C1 segment of cervical spinal cord (tissue), 14 donors: Measurements from ENCODE around the gene CABLES2.
"Not testable (repeated sequence)": the region's sequence is repeated elsewhere in the genome, so short reads cannot be mapped to it uniquely, and the experiment has no call there.

Experiments
- DNase-seq, 14 donors: peaks; one replicate each; lab custom pipeline; 2025; lab: John Stamatoyannopoulos, UW

Gene CABLES2

DNA sequence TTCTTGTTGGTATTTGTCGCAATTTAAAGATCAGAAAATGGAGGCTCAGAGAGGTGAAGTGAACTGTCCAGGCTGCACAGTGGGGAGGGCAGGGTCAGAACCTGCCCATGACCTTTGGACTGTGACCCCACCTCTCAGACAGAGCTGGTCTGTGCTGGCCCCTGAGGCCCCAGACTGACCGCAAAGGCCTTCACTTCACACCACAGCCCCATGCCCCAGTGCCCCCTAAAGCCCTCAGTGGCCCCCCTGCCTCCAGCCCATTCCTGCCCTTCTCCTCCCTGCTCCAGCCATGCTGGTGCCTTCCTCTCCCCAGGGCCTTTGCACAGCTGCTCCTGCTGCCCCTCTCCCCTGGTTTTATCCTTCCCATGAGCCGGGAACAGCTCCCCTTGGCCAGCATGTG, 29.6 kb upstream of the CABLES2 start:
- DNase-seq = no peak

DNA sequence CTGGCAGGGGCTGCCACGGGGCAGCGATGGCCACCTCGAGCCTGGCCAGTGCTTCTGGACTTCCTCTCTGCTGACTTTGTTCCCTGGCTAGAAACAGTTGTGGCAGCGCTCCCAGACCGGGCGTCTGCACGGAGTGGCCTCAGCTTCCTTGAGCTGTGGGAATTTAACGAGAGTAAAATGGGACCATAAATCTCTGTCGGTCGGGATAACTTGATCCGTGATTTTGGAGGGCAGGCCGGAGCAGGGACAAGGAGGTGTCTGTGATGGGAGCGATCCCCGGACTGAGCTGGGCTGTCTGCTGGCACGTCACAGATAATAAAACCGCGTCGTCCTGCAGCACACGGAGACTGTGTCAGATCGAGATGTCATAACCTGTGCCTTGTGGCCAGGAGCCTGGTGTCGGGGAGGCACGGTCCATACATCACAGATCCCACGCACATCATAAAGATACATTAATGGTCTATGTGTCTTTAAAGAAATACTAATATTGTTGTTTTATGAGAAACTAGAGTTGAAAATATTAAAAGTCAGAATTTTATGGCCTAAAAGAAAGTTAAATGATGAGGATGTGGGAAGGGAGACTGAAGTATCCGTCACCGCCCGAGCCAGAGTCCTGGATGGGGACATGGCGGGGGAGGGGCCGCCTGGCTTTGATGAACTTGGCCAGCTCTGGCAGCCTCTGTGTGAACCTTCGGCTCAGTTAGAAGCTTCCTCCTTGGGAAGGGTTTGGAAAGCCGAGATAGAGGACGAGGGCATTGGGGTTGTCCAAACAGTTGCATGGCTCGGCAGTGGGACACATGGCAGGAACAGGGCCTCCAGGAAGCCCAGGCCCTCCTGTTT, 26.8 kb upstream of the CABLES2 start:
- peak in 5 of 14 donors; percentile 12 to 45 (median 24) for DNase-seq

DNA sequence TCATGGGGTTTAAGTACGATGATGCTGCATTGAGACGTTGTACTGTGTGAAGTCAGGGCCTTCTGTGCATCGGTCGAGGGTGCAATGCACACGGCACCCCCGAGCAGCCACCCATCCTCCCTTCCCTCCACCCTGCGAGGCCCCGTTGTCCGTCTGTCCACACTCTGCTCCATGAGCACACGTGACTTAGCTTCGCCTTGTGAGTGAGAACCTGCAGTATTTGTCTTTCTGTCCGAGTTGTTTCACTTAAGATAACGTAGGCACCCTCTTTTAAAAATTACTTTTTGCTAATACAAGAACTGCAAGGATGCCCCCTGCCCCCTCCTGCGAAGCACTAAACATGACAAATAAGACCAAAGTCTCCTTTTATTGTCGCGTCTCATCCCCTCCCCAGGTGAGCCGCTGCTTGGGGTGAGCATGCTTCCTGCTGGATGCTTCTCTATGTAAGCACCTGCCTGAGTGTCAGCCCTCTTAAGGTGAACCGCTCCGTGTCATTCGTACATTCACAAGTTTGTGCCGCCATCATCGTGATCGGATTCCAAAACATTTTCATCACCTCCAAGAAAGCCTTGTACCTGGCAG, 23.9 kb upstream of the CABLES2 start:
- DNase-seq = no peak

DNA sequence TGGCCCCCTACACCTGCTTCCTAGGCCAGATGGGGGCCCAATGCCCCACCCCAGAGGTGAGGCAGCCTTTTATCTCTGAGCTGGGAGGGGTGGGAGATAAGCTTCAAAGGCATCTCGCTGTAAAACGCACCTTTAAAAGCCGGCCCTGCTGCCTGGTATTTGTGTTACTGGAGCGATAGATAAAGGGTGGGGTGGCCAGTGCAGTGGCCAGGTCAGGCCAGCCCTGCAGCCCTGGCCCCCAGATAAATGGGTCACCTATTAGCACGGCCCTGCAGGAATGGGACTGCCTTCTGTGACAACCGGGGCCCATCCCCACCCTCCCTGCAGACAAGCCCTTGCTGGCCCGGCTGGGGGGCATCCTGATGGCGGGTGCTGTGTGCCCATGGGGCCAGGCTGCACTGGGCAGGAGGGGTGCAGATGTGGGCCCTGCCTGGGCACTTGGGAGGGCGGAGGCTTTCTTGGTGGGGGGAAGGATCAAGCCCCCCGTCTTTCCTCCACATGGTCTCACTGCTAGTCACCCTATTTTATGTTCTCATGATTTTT, 23.3 kb upstream of the CABLES2 start:
- no peak for DNase-seq

DNA sequence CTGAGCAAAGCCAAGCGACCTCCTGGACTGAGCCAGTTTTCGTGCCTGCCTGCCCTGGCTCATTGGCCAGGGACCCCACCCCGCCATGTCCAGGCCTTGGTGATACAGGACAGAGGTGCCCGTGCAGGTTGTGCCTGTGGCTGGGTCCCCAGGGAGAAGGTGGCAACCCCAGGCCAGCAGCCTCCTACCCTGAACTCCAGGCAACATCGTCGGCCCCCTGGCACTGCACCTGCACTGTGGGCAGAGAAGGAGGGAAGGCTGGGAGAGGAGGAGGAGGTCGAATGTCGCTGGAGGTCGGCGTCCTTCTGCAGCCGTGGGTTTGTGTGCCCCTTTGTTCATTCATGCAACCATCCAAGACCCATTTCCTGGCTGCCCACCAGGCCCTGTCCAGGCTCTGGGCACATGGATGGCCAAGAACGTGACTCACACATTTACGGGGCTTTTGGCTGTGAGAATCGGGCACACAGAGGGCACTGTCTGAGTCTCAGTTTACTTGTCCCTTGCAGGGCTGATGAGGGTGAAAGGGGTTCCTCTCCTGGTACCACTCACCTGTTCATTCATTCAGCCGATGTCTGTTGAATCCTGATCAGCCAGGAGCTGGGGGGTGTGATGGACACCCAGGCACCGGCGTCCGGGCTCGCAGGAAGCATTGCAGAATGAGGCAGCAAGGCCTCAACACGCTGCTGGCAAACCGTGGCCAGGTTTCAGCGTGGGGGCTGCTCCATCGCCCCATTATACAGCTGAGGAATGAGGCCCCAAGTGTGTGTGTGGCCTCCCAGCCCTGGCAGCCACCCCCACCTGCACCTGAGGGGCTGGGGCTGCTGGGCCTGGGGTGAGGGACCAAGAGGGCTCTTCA, 22.6 kb upstream of the CABLES2 start:
- no peak for DNase-seq

DNA sequence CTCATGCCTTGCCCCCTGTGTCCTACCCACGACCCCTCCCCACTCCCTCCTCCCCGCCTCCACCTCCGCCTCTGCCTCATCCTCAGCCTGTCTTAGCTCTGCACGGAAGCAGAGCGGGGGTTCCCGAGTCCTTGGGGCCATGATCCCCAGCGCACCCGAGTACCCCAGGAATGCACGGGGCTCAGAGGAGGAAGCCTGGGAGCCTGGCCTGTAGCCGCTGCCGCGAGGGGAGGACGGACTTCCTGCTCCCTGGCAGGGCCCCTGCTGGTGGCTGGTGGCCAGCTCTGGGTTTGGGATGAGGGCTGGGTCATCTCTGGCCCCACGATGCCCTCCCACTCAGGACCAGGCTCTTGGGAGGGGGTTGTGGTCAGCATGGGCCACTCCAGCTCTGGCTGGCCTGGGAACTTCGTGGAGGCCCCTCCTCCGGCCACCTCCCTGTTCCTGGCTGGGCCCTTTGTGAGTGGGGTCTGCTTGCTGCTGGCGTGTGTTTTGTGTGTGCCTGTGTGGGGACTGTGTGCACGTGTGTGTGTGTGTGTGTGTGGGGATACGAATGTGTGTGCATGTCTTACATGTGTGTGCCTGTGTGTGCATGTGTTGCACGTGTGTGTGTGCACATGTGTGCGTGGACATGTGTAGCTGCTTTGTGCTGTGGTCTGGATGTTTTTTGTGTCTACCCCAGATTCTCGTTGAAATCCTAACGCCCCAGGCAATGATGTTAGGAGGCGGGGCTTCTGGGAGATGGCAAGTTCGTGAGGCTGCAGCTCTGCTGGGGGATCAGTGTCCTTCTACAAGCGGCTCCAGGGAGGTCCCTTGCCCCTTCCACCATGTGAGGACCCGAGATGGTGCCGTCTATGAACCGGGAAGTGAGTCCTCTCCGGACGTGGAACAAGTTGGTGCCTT, 21.6 kb upstream of the CABLES2 start:
- DNase-seq = no peak

DNA sequence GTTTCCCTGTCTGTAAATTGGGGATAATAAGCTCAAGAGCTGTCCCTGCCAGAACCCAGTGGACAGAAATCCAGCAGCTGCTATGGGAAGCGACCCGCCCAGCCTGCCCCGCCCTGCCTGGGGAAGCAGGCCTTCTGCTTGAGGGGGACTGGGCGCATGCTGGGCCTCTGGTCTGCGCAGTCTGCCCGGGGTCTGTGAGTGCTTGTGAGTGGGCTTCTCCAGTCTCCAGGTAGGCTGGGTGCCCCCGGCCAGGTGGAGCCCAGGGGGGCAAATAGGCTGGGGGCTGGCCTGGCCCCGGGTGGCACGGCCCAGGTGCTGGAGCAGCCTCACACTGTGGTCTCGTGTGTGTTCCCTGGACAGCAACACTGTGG, 20.9 kb upstream of the CABLES2 start:
- no peak for DNase-seq

DNA sequence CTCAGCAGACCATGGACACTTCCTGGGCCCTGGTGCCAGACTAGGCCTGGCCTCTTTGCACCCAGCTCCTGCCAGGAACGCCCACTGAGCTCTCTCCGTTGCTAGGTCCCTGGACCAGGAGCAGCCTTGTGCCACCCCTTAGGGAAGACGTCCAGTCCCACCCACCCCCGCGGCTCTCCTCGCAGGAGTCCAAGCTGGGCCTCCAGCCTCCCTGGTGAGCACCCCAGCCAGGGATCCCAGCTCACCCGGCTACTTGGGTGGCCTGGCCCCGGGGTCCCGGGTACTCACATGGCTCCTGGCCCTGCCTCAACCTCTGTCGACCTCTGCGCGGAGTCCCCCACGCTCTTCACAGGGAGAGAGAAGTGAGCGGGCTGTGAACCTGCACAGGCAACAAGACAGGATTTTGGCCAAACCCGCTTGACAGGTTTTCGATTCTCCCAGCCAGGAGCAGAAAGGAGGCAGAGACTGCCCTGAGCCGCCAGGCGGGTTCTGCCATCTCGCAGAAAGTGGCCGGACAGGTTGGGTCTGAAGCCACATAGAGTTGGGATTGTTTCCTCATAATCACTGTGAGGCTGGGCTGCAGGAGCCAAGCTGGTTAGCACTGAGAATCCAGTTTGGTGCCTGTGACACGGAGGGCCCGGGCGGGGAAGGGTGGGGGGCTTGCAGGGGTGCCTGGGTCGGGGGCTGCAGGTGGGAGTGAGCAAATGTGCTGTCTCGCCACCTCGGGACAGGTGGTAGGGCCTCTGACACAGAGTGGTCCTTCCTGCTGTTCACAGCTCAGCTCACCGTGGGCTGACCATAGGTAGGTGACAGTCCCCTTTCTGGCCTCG, 20.3 kb upstream of the CABLES2 start, which contains the start of gene RBBP8NL:
TSS of gene RBBP8NL (minus strand) at position 368 of the 830 bp plus-strand sequence. CDS start 7,892 bp downstream, outside the sequence.
- DNase-seq = no peak

DNA sequence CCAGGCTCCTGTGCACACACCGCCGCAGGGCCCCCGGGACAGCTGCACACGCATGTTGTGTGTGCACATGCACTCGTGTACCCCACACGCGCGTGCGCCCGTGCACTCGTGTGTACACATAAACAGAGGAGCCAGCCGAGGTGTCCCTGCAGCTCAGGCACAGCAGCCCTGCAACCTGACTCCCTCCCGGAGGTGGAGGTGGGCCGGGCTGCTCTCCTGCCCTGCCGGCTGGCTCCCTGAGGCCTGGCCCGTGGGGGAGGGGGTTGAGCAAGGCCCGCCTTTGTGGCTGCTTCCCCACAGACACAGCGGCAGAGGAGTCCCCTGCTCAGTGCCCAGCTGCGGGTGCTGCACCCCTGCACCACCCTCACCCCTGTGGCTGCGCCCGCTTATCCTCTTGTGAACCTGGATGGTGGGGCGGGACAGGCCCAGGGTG, 19.6 kb upstream of the CABLES2 start:
- no peak for DNase-seq

DNA sequence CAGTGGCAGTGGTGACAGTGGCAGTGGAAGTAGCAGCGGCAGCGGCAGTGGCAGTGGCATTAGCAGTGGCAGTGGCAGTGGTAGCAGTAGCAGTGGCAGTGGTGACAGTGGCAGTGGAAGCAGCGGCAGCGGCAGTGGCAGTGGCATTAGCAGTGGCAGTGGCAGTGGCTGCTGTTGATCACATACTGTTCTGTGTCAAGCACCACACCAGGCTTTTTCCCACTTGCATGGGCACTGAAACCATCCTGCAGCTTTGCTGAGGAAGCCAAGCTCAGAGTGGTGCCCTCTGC, 18.9 kb upstream of the CABLES2 start:
- DNase-seq = not testable (repeated sequence)

DNA sequence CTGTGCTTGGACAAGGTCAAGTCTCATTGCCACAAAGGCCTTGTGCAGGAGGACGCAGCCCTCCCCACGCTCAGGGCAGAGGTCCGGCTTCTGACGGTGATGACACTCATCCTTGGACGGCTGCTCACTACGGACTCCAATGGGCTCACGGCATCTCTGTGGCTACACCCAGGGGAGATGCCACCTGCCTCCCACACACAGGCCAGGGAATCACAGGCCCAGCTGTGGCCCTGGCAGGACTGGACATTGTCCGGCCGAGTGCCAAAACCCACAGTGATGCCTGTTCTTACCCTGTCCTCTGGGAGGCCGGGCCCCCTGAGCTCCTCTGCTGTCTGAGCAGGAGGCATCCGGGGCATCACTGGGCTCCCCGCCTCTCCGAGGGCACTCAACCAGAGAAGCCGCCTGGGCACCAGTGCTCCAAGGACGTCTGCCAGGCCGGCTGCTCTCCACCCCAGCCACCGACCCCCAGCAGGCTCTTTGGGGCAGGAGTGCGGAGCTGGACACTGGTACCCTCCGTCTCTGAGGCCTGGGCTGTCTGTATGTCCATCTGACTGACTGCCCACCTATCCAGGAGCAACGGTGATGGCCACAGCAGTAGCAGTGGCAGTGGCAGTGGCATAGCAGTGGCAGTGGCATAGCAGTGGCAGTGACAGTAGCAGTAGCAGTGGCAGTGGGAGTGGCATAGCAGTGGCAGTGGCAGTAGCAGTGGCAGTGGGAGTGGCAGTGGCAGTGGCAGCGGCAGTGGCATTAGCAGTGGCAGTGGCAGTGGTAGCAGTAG, 18.4 kb upstream of the CABLES2 start:
- no peak for DNase-seq

DNA sequence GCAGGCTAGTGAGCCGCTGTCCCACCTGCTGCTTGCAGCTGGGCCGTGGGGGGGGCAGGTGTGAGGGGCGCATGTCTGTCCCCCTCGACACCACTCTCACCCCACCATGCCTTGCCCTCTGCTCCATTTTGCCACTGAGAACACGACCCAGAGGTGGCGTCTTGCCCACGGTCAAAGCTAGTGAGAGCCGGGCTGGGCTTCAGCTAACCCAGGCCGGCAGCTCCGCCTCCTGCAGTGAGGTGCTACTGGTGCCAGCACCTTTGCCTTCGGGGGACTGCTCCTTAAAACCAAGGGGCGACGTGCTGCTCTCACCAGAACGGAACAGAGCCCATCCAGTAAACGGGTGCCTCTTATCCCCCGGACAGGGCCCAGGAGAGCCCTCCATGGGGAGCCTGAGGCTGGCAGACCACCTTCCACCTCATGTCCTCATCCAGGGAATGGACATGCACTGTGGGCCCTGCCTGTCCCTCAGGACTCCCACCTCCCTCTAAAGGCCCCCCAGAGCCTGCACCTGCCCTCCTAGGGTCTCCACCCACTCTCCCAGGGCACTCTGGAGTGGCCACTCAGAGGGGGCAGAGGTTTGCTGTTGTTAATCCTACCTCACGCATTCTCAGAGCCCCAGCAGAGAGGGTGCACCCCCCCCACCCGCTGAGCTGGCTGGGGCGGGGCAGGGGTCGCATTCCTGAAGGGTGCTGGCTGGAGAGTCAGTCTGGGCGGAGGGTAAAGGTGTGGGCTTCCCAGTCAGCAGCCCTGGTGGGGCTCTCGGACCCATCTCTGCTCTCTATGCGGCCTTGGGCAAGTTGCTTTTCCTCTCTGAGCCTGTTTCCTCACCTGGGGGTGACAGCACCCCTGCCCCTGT, 17.4 kb upstream of the CABLES2 start:
- DNase-seq = no peak

DNA sequence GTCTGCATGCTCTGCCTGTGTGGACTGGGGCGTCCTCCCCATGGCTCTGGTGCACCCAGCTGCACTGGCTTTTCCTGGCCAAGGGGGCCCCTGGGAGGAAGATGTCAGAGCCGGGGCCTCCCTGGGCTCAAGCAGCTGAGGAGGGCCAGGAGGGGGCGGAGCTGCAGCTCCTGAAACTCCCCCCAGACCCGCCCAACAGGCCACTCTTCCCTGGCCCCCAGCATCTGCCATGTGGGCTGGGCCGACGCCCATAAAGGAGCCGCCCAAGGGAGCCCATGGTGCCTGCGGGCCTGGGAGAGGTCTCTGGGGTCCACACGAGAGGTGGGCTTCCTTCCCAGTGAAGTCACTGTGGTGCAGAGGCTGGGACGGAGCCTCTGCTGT, 16.2 kb upstream of the CABLES2 start:
- no peak for DNase-seq

DNA sequence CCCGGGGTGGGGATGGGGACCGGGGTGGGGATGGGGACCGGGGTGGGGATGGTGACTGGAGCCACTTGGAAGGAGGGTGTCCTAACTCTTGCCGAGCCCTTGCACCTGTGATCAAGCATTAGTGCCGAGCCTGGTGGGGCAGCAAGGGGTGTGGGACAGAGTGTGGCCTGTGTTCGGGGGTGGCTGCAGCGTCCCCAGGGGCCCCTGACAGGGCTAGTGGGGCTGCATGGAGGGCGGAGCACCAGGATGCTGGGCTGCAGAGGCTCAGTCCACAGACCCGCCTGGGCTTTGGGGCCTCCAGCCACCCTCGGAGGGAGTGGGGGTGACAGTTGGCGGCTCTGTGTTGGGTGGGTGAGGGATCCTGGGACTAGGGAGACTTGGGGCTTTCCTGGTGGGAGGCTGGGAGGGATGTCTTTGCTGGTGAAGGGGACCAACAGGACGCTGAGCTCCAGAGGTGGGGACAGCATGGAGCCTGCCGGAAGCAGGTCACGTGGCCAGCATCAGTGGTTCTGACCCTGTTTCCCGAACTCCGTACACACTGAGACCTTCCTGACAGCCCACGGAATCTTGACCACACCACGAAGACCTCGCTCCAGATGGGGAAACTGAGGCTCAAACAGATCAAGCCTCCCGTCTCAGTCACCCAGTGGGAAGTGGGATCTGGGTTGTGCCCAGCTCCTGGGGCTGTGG, 15.7 kb upstream of the CABLES2 start:
- DNase-seq = no peak

DNA sequence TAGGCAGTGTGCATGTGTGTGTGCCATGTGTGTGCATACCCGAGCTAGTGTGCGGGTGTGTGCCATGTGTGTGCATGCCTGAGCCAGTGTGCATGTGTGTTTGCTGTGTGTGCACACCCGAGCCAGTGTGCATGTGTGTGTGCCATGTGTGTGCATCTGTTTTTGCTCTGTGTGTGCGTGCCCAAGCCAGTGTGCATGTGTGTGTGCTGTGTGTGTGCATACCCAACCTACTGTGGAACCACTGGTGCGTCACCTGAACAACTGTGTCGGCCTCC, 14.6 kb upstream of the CABLES2 start:
- DNase-seq = no peak

DNA sequence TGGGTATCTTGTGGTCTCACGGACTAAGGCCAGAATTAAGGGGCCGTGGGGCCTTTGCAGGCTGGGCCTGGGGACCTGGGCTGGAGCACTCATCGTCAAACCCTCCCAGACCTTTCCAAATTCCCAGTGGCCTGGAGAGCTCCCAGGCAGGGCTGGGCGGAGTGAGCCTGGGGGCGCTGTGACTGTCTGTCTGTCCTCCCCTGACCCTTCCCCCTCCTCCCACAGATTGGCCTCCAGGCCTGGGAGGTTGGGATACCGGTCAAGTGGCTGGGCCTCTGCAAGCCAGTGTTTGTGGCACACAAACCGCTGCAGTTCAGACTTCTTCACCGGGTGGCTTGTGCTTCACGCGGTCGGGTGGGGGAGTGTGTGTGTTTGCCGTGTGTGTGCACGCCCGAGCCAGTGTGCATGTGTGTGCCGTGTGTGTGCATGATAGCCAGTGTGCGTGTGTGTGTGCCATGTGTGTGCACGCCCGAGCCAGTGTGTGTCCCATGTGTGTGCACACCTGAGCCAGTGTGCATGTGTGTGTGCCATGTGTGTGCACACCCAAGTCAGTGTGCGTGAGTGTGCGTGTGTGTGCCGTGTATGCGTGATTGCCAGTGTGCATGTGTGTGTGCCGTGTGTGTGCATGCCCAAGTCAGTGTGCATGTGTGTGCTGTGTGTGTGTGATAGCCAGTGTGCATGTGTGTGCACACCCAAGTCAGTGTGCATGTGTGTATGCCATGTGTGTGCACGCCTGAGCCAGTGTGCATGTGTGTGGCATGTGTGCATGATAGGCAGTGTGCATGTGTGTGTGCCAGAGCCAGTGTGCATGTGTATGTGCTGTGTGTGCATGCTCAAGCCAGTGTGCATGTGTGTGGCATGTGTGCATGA, 14.0 kb upstream of the CABLES2 start:
- no peak for DNase-seq

DNA sequence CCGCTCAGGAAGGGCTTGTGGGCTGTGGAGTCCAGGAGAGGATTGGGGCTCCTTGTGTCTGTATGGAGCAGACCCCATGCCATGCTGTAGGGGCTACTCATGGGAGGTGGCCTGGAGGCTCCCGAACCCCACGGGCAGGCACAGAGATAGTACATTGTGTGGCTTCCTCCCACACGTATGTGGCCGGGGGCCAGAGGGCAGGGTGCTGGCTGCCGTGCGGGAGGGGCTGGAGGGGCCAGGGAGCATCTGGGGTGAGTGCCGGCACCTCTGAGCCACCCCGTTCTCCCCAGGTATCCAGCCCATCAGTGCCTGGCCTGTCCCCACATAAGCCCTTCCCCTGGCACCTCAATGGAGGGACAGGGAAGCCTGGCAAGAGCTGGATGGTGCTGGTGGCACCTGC, 12.7 kb upstream of the CABLES2 start:
- DNase-seq = no peak
